Stimulated activated CD4-positive, alpha-beta T cell treated with anti-CD3 and anti-CD28 coated beads, Interleukin-4, amount 100 ng/mL, for 24 hours (primary cell): Measurements from ENCODE around the gene MAP1LC3A.
"Not testable (repeated sequence)": the region's sequence is repeated elsewhere in the genome, so short reads cannot be mapped to it uniquely, and the experiment has no call there.

Experiments
- DNase-seq: peaks from one replicate; pipeline ENCODE4 v3.0.0-alpha.2; 2020

MAP1LC3A gene

DNA sequence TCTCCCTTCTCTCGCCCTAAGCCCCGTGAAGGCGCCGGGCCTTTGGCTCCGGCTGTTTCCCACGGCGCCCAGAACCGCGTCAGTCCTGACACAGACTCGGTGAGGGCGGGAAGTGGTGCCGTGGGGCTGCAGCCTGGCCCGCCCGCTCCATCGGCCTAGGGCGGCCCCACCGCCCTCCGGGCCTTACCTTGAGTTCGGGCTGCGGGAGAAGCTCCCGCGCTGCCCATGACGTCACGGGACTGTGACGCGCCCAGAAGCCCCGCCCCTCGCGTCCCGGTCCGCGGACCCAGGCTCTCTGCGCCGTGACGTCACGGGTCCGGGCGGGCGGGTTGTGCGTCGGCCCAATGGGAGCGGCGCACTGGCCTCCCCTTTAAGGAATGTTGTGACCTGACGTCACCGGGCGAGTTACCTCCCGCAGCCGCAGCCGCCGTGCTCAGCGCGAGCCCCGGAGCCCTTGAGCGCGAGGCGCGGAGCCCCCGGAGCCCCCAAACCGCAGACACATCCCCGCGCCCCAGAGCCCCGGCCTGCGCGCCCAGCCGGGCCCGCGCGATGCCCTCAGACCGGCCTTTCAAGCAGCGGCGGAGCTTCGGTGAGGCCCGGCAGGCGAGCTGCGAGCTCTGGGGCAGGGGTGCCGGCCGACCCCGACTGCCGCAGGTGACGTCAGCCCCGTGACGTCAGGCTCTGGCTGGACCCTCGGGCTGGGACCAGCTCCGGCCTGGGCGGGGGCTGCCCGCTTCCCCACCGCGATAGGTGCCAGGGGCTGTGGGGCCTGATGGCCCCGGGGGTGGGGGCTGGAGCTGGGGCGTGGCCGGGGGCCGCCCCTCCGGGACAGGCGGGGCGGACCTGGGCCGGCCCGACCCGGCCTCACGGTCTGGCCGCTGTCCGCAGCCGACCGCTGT is at the start of gene MAP1LC3A:
MAP1LC3A (plus strand) TSS at position 399 of the 899 bp plus-strand sequence; CDS start at position 550, 151 bp downstream.
- DNase-seq = peak; percentile 92

GRCh38 chr20:34510575-34510974 is 47.9 kb upstream of the MAP1LC3A start:
- DNase-seq = no peak

DNA sequence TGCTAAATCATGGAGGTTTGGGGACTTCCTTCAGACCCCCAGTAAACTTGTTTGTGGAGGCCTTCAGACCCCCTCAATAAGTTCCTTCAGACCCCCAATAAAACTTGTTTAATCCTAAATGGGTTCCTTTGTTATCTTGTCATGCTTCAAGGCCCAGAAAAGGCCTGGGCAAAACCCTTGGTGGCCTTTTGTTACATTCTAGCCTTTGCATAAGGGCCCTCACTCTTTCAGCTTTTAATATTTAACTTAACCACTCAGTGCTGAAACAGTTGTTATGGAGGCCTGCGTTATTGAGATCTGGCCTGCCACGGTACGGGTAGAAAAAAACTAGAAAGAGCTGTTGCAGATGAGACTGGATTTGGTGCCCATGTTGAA is 46.6 kb upstream of the MAP1LC3A start:
- DNase-seq = no peak

GRCh38 chr20:34512266-34512954 is 46.1 kb upstream of the MAP1LC3A start:
- no peak for DNase-seq

DNA sequence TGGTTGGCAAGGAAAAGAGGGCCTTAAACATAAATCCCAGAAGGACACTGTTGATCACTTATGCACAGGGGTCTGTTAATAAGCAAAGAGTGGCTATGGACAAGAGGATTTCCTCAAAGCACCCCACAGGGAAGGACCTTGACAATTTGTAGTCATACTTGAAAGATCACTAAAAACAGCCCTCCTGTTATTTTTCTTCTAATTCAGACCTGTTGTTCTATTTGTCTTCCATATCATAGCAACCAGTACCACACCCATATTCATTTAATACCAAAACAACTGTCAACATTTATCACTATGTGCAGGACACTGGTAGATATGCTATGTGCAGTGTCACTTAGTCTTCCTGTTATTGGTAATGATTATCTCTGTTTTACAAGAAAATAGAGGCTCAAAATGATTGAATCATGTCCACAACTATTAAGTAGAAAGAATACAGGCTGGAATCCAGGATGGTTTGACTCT is 45.5 kb upstream of the MAP1LC3A start:
- no peak for DNase-seq

GRCh38 chr20:34514034-34514433 is 44.5 kb upstream of the MAP1LC3A start:
- DNase-seq = not testable (repeated sequence)

DNA sequence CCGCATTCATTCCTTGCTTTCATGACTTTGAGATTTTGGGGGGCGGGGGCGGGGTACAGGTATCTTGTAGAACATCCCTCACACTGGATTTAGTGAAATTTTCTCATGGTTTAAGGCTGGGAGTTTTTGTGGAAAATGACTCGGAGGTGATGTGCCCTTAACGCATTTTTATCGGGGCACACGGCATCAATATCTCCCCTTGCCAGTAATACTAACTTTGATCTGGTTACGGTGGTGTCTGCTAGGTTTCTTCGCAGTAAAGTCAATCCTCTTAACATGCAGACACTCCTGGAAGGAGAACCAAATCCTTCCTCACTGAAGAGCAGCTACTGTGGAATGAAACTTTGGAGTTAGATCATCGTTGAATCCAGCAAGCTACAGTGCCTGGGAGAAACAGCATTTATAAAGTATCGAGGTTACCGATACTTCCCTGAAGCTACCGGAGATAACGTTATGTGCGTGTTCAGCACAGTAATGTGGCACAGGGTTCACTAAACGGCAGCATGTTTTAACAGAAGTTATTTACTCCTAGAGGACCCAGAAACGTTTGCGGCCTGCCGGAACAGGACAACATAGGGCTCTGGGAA is 43.5 kb upstream of the MAP1LC3A start:
- DNase-seq = no peak

DNA sequence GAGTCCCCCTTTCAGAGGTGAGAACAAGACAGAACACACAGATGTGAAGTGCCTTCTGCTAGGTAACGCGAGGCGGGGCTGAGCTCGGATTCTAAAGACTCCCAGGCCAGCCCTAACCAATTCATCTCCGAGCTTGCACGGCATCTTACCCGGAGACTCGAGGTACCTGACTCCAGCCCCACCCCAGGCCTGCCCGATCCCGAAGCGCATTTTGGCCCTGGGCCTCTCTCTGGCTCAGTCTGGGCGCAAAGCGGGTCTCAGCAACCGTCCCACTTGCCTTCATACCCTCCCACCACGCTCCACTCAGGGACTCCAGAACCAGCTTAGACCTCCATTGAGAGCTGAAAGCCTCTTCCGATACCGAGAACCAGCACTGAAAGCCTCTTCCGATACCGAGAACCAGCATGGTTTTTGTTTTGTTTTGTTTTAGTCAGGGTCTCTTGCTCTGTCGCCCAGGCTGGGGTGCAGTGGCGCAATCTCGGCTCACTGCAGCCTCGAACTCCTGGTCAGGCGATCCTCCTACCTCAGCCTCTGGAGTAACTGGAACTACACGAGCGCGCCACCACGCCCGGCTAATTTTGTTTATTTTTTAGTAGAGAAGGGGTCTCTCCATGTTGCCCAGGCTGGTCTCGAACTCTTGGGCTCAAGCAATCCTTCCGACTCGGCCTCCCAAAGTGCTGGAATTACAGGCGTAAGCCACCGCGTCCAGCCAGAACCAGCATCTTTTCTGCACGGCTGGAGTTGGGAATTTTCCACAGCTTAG is 42.9 kb upstream of the MAP1LC3A start:
- peak; percentile 73 for DNase-seq

- DNase-seq = peak; percentile 97
Observed at GRCh38 chr20:34516247-34517113, 42.0 kb upstream of the MAP1LC3A start, which contains the start of gene DYNLRB1. Gene DYNLRB1 (plus strand): TSS chr20:34516422. CDS start chr20:34516459, 37 bp downstream.

- no peak for DNase-seq
Observed at GRCh38 chr20:34517114-34517505, 41.4 kb upstream of the MAP1LC3A start.

DNA sequence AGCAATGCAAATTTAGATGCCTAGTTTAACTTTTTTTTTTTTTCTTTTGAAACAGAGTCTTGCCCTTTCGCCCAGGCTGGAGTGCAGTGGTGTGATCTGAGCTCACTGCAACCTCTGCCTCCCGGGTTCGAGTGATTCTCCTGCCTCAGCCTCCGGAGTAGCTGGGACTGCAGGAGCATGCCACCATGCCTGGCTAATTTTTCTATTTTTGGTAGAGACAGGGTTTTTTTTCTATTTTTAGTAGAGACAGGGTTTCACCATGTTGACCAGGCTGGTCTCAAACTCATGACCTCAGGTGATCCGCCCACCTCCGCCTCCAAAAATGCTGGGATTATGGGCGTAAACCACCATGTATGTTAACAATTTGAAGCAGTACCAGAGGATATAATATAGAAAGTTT is 39.7 kb upstream of the MAP1LC3A start:
- DNase-seq = not testable (repeated sequence)

DNA sequence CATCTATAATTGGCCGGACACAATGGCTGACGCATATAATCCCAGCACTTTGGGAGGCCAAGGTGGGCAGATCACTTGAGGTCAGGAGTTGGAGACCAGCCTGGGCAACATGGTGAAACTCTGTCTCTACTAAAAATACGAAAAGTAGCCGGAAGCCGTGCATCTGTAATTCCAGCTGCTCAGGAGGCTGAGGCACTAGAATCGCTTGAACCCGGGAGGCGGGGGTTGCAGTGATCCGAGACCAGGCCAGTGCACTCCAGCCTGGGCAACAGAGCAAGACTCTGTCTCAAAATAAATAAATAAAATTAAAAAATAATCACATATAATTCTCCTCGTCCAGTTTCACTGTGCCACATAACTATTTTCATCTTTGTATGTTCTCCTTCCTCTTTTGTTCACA is 38.7 kb upstream of the MAP1LC3A start:
- DNase-seq = not testable (repeated sequence)

GRCh38 chr20:34522969-34523871 is 35.3 kb upstream of the MAP1LC3A start:
- DNase-seq = peak; percentile 53

DNA sequence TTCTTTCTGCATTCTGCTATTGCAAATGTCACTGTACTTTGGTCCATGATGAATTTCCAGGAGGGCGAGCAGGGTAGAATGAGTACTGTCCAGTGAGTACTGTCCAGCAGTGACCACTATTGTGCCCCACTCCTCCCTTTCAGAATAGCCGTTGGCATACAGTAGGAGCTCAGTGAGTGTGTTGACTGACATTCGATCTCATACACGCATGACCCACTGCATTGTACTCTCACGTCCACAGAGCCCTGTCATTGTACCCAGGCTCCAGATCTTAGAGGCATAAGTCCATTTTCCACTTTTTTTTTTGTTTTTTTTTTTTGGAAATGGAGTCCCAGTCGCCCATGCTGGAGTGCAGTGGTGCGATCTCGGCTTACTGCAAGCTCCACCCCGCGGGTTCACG is 34.1 kb upstream of the MAP1LC3A start:
- DNase-seq = no peak

- no peak for DNase-seq
Observed at GRCh38 chr20:34525342-34525708, 33.2 kb upstream of the MAP1LC3A start.

DNA sequence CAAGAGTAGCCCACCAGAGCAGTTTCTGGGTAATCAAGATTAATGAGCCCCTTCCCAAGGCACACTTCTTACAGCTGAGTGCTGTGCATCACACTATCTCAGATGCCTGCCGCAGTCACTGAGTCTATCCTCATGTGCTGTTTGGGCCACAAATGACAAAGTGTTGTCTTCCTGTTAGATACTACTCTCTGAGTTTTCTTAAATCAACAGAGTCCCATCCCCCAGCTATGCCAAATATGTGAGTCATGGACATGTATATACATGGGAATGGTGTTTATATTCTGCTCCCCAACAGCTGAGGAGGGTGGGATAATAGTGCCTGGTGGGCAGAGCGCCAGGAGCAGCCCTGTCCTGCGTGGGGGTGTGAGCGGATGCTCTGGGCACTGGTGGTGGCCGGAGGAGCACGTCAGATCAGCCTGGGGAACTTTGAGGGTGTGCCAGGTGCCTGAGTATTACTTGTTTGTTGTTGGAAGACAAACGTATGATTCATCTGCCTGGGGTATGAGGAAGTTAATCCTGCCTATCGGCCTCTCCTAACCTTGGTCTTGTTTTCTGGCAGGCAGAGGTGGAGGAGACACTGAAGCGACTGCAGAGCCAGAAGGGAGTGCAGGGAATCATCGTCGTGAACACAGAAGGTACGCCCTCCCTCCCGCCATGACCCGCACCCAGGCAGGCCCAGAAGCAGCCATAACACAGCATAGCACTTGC is 32.7 kb upstream of the MAP1LC3A start:
- no peak for DNase-seq

DNA sequence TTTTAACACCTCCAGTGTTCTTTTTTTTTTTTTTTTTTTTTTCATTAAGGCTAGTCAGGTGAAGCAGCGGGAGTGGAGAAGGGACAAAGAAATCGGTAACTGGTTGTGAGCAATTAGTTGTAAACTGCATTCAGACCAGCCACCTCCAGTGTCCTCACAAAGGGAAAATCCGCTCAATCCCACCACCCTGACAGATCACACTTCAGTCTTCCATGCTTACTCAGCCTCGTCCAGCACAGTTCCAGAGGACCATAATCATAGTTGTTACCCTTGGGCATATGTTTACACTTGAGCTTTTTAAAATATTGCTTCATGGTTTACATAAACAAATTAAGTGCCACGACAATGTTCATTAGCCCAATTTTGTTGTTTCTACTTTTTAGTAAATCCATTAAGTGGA is 32.1 kb upstream of the MAP1LC3A start:
- DNase-seq = no peak

GRCh38 chr20:34527016-34527415 is 31.5 kb upstream of the MAP1LC3A start:
- DNase-seq = no peak

DNA sequence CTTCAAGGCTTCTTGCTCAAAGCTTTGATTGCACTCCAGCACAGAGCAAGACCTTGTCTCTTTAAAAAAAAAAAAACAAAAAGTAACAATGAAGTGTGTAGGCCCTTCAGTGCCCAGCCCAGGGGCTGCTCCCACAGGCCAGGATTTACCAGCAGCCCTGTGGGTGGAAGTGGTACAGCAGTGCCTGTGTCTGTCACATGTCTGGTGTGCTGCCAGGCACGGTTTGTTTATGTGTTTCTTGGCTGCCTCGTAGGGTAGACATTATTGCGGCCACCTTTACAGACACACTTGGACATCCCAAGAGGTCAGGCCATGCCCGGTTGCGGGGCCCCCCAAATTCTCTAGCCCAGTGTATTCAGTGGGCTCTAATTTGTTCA is 29.6 kb upstream of the MAP1LC3A start:
- DNase-seq = no peak

- DNase-seq = no peak
Observed at GRCh38 chr20:34529742-34530141, 28.8 kb upstream of the MAP1LC3A start.
